ENCODE results near the gene CCN6.

DNA sequence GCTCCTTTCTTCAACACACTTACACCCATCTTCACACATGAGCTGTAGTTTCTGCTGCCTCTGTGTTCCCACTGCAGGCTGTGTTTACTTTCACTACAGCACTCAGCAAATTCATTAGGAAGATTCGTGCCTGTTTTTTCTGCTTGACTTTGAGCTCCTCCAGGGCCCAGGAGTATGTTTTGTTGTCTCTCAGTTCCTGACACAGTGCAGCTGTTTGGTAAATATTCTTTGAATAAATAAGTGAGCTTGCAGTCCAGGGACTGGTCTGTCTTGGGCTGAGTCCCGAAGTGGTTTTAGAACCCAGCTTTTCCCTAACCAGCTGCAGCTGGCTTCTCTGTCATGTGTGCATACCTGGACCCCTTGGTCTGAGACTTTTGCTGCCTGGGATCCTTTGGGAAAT lies 46.6 kb upstream of the CCN6 start:
- TF ChIP-seq, protein P1, sequence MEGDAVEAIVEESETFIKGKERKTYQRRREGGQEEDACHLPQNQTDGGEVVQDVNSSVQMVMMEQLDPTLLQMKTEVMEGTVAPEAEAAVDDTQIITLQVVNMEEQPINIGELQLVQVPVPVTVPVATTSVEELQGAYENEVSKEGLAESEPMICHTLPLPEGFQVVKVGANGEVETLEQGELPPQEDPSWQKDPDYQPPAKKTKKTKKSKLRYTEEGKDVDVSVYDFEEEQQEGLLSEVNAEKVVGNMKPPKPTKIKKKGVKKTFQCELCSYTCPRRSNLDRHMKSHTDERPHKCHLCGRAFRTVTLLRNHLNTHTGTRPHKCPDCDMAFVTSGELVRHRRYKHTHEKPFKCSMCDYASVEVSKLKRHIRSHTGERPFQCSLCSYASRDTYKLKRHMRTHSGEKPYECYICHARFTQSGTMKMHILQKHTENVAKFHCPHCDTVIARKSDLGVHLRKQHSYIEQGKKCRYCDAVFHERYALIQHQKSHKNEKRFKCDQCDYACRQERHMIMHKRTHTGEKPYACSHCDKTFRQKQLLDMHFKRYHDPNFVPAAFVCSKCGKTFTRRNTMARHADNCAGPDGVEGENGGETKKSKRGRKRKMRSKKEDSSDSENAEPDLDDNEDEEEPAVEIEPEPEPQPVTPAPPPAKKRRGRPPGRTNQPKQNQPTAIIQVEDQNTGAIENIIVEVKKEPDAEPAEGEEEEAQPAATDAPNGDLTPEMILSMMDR (IDR thresholded peaks at IDR 0.05): no peak
- no peak for TF ChIP-seq POLR2A (IDR thresholded peaks at IDR 0.05)

All from tibial nerve (tissue), 3 donors.